Stomach (tissue), 9 donors: ENCODE measurements around the gene OCSTAMP. TPM values are rescaled to one million over a fixed set of nuclear protein-coding genes. Genes with fewer than 3 reads are reported as not detected.

Experiments used
- DNase-seq, 2 donors: peaks; one replicate each; pipeline versions ENCODE4 v3.0.0 to v3.0.0-alpha.2; 2013 to 2019
- H3K27ac ChIP-seq, 5 donors: fragments of 200-600 bp in 4 of 5; sonication (generic) in 4 of 5; one replicate each; pipeline ENCODE4 v1.5.1; 2013 to 2019; ENCODE audit warnings: mild to moderate bottlenecking in 1 of 5, moderate library complexity in 1 of 5
- H3K27me3 ChIP-seq, 3 donors: fragments of 200-600 bp; sonication (generic); one replicate each; pipeline ENCODE4 v1.5.1; 2017 to 2019; ENCODE audit warnings: mixed run types in 1 of 3
- H3K36me3 ChIP-seq, 4 donors: fragments of 200-600 bp; sonication (generic); 1 replicate in 3 of 4; 2 replicates in 1 of 4; pipeline ENCODE4 v1.5.1; 2016 to 2019
- H3K4me1 ChIP-seq, 4 donors: fragments of 200-600 bp; sonication (generic); one replicate each; pipeline ENCODE4 v1.5.1; 2016 to 2019
- H3K4me3 ChIP-seq, 4 donors: fragments of 200-600 bp; sonication (generic) in 3 of 4; one replicate each; pipeline ENCODE4 v1.5.1; 2016 to 2019; ENCODE audit warnings: mild to moderate bottlenecking in 1 of 4
- H3K9me3 ChIP-seq, 4 donors: fragments of 200-600 bp; sonication (generic); one replicate each; pipeline ENCODE4 v1.5.1; 2016 to 2019
- EP300 ChIP-seq: sonication (generic); formaldehyde crosslinking; IDR thresholded peaks from one replicate; pipeline ENCODE4 v1.6.1; 2017; ENCODE audit warnings: antibody characterized with exemption
- POLR2A ChIP-seq, 4 donors: fragments of 450-650 bp; IDR thresholded peaks; one replicate each; pipeline ENCODE4 v1.6.1; 2016; ENCODE audit warnings: antibody characterized with exemption in 4 of 4, control low read depth in 2 of 4, mild to moderate bottlenecking in 1 of 4, moderate library complexity in 1 of 4
- POLR2AphosphoS5 ChIP-seq, 3 donors: sonication (generic); formaldehyde crosslinking; IDR thresholded peaks; one replicate each; pipeline ENCODE4 v1.6.1; 2016; ENCODE audit warnings: antibody characterized with exemption in 3 of 3
- WGBS, 5 donors: extraction: QIAGEN DNeasy Blood & Tissue Kit in 3 of 5; methylation state at CpG; one replicate each; pipeline versions ENCODE4 v1.1.5 to v1.1.7; 2013 to 2018; 5-methylcytosine and 5-hydroxymethylcytosine counted together
- intact Hi-C: fragments of 100-400 bp; cut with DNase I; formaldehyde crosslinking; loops from one replicate; pipeline ENCODE4 v1.15.1; 2023; ENCODE audit warnings: low total_unique reads
- polyA plus RNA-seq, 3 donors: library from polyadenylated mRNA; stranded (reverse); fragments of 200-250 nt; gene quantifications; one replicate each; pipeline ENCODE4 v1.2.3, GENCODE V29; 2013
- total RNA-seq, 5 donors: library from RNA; depleted of rRNA; stranded (reverse); fragments of >200 nt; gene quantifications; one replicate each; pipeline versions ENCODE4 v1.1.0 to v1.2.3, GENCODE V29; 2014 to 2016
- TF ChIP-seq, protein P1 (sequence below), 7 experiments: fragments of 450-650 bp in 4 of 7; fragments of 200-600 bp in 3 of 7; sonication (generic) in 3 of 7; IDR thresholded peaks; one replicate each; pipeline ENCODE4 v1.5.1; 2016 to 2019; ENCODE audit warnings: antibody characterized with exemption in 7 of 7, control low read depth in 2 of 7, mild to moderate bottlenecking in 1 of 7
- donor health status: healthy with polysubstance abuse.
- donor health status: Bipolar disorder and iron deficiency.
- donor health status: healthy.

OCSTAMP gene
- total and polyA plus RNA-seq, 8 donors: not detected

DNA sequence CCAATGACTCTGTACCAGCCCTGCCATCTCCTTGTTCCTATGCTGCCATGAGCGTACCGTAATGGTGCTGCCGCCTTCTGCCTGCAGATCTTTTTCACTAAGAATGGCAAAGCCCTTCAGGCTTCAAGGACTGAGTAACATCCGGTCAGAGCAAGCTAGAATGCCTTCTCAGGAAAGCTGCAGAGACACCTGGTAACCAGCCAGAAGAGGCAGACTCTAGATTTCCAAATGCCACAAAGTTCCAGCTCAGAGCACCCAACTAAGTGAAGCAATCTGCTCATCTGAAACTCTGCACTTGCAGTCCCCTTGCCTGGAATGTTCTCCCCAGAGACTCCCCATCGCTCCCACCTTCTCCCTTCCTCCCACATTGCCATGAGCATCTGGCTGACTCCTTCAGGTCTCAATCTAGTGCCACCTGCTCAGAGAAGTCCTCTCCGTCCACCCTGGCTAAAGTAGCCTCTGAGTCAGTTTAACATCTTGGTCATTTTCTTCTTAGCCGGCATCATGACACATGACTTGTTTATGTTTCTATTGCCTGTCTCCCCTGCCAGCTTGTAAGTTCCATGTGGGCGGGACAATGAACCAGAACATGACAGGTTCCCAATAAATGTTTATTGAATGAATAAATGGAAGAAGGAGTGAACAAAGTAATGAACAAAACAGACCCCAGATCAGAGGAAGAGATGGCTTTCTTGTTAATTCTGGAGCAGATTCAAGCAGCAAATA, 6.9 kb upstream of the OCSTAMP start:
- Histone ChIP-seq H3K4me3 (no peak overlapping the region), H3K27ac (no peak overlapping the region), H3K4me1 (peaks cover 4 to 17% (median 11%) of the 10 kb centered on the region in 4 donors), H3K36me3 (no peaks in the 10 kb centered on the region), H3K27me3 (no peaks in the 10 kb centered on the region), H3K9me3 (no peaks in the 10 kb centered on the region)
- TF ChIP-seq POLR2AphosphoS5 (IDR thresholded peaks at IDR 0.05) (no peak), EP300 (no peak), POLR2A (IDR thresholded peaks at IDR 0.05) (no peak)
- TF ChIP-seq, protein P1, sequence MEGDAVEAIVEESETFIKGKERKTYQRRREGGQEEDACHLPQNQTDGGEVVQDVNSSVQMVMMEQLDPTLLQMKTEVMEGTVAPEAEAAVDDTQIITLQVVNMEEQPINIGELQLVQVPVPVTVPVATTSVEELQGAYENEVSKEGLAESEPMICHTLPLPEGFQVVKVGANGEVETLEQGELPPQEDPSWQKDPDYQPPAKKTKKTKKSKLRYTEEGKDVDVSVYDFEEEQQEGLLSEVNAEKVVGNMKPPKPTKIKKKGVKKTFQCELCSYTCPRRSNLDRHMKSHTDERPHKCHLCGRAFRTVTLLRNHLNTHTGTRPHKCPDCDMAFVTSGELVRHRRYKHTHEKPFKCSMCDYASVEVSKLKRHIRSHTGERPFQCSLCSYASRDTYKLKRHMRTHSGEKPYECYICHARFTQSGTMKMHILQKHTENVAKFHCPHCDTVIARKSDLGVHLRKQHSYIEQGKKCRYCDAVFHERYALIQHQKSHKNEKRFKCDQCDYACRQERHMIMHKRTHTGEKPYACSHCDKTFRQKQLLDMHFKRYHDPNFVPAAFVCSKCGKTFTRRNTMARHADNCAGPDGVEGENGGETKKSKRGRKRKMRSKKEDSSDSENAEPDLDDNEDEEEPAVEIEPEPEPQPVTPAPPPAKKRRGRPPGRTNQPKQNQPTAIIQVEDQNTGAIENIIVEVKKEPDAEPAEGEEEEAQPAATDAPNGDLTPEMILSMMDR (IDR thresholded peaks at IDR 0.05): no peak
- DNase-seq: no peak
- 55 to 69% (median 66%) methylated on average over 8 of the region's 8 CpGs for WGBS, 5 donors
- intact Hi-C loops: no loop called here

DNA sequence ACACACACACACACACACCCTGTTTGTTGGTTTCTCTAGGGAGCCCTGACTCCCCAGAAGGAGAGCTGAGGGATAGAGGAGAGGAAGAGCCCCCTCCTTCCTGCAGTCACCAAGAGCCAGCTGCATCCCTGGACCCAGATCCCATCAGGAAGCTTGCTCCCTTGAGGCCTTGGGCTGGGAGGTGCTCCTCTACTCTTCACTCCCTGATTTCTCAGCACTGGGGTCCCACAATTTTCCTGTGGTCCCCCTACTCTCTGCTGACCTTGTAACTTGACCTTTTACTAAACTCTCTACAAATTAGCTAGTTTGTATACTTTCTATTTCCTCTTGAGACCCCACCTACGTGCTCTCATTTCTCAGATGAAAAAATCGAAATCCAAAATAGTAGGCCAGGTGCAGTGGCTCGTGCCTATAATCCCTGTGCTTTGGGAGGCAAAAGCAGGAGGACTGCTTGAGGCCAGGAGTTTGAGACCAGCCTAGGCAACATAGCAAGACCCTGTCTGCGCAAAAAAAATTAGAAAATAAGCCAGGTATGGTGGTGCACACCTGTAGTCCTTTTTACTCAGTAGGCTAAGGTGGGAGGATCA, 5.0 kb upstream of the OCSTAMP start:
- Histone ChIP-seq H3K27ac (no peak overlapping the region), H3K27me3 (peaks cover 0 to 3% (median 0%) of the 10 kb centered on the region in 3 donors), H3K4me1 (peaks cover 0 to 15% (median 6%) of the 10 kb centered on the region in 4 donors), H3K36me3 (no peaks in the 10 kb centered on the region), H3K4me3 (no peak overlapping the region), H3K9me3 (no peaks in the 10 kb centered on the region)
- DNase-seq: no peak
- intact Hi-C loops: no loop called here
- TF ChIP-seq POLR2A (IDR thresholded peaks at IDR 0.05) (no peak), EP300 (no peak), POLR2AphosphoS5 (IDR thresholded peaks at IDR 0.05) (no peak)
- TF ChIP-seq, protein P1 (IDR thresholded peaks at IDR 0.05): no peak
- 75 to 86% (median 76%) methylated on average over 4 of the region's 4 CpGs for WGBS, 5 donors

DNA sequence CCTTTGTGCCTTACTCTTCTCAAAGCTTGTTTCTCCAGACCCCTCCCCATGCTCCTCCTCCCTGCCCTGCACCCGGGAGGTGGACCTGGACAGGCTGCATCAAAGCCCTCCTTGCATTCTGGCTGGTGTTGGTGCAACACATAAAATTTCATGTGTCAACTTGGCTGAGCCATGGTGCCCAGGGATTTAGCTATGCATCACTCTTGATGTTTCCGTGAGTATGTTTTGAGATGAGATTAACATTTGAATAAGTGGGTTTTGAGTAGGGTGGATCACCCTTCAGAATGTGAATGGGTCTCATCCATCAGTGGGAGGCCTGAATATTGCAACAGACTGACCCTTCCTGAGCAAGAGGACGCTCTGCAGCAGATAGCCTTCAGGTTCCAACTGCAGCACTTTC, 4.4 kb upstream of the OCSTAMP start:
- intact Hi-C loops: no loop called here
- WGBS, 5 donors: 40 to 65% (median 60%) methylated on average over 3 of the region's 3 CpGs
- TF ChIP-seq, protein P1 (IDR thresholded peaks at IDR 0.05): no peak
- no peak for TF ChIP-seq POLR2AphosphoS5 (IDR thresholded peaks at IDR 0.05)
- no peak for TF ChIP-seq POLR2A (IDR thresholded peaks at IDR 0.05)
- no peak for TF ChIP-seq EP300

DNA sequence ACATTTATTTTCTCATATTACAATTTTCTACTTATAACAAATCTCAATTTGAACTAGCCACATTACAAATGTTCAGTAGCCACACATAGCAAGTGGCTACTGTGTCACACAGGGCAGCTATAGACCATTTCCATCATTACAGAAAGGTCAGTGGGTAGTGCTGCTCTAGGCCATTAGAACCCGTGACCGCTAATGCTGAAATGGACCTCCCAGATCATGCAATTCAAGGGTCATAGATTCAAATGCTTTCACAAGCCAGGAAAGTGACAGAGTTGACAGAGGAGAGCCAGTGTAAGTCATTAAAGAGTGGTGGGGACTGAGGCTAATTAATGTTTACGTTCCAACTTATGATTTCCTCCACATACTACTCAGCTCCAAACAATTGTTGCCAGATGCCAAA, 3.5 kb upstream of the OCSTAMP start:
- intact Hi-C loops: no loop called here

More for the DNA sequence above, 4.4 kb upstream of the OCSTAMP start:
- Histone ChIP-seq H3K9me3 (no peaks in the 10 kb centered on the region), H3K27me3 (peaks cover 0 to 6% (median 0%) of the 10 kb centered on the region in 3 donors), H3K27ac (no peak overlapping the region), H3K4me3 (no peak overlapping the region), H3K4me1 (peaks cover 0 to 15% (median 6%) of the 10 kb centered on the region in 4 donors), H3K36me3 (no peaks in the 10 kb centered on the region)
- no peak for DNase-seq

More for the DNA sequence above, 3.5 kb upstream of the OCSTAMP start:
- Histone ChIP-seq H3K27ac (no peak overlapping the region), H3K36me3 (no peaks in the 10 kb centered on the region), H3K9me3 (no peaks in the 10 kb centered on the region), H3K4me1 (peaks cover 0 to 15% (median 6%) of the 10 kb centered on the region in 4 donors), H3K27me3 (peaks cover 0 to 11% (median 0%) of the 10 kb centered on the region in 3 donors), H3K4me3 (no peak overlapping the region)
- 84 to 93% (median 92%) methylated on average over 3 of the region's 3 CpGs for whole genome bisulfite sequencing, 5 donors
- DNase-seq: no peak
- TF ChIP-seq POLR2A (IDR thresholded peaks at IDR 0.05) (no peak), EP300 (no peak), POLR2AphosphoS5 (IDR thresholded peaks at IDR 0.05) (no peak)
- TF ChIP-seq, protein P1 (IDR thresholded peaks at IDR 0.05): no peak
